GM23338 (cell line): ENCODE results near the gene CHCHD3. TPM values are rescaled to one million over a fixed set of nuclear protein-coding genes. Genes with fewer than 3 reads are reported as not detected.

ENCODE experiments used
- ATAC-seq: fragments of 200-7000 bp; cut with Tn5 transposase; 3 replicates; pipeline ENCODE4 v1.9.1; 2020
- DNase-seq: peaks from one replicate; pipeline ENCODE4 v3.0.0-alpha.2; 2015; ENCODE audit warnings: low spot score
- H2AFZ ChIP-seq: fragments of 200-600 bp; sonication (generic); 2 replicates; pipeline ENCODE4 v1.8.0; 2016; ENCODE audit warnings: antibody characterized with exemption, mild to moderate bottlenecking, moderate library complexity
- H3F3A ChIP-seq: fragments of 200-600 bp; sonication (generic); replicated peaks from 2 replicates; pipeline ENCODE4 v1.8.0; 2017; ENCODE audit warnings: antibody characterized with exemption, mixed run types, low read depth
- H3K27ac ChIP-seq: fragments of 200-600 bp; sonication (generic); 2 replicates; pipeline ENCODE4 v1.6.1; 2016; ENCODE audit warnings: low read depth
- H3K27me3 ChIP-seq: fragments of 200-600 bp; sonication (generic); 2 replicates; pipeline ENCODE4 v1.8.0; 2016; ENCODE audit warnings: mild to moderate bottlenecking, mixed run types, moderate library complexity; ENCODE audit not compliant: insufficient read depth
- H3K36me3 ChIP-seq: fragments of 200-600 bp; sonication (generic); 2 replicates; pipeline ENCODE4 v1.8.0; 2016; ENCODE audit warnings: mild to moderate bottlenecking; ENCODE audit not compliant: insufficient read depth
- H3K4me1 ChIP-seq: fragments of 200-600 bp; sonication (generic); 2 replicates; pipeline ENCODE4 v1.8.0; 2016; ENCODE audit warnings: mild to moderate bottlenecking, moderate library complexity; ENCODE audit not compliant: insufficient read depth
- H3K4me2 ChIP-seq: fragments of 200-600 bp; sonication (generic); 2 replicates; pipeline ENCODE4 v1.7.1; 2017; ENCODE audit warnings: mixed run types
- H3K4me3 ChIP-seq: fragments of 200-600 bp; sonication (generic); 2 replicates; pipeline ENCODE4 v1.6.1; 2016; ENCODE audit warnings: mixed run types
- H3K79me2 ChIP-seq: fragments of 200-600 bp; sonication (generic); replicated peaks from 2 replicates; pipeline ENCODE4 v1.8.0; 2017; ENCODE audit warnings: mild to moderate bottlenecking; ENCODE audit not compliant: insufficient read depth
- H3K9me2 ChIP-seq: fragments of 200-600 bp; sonication (generic); 2 replicates; pipeline ENCODE4 v1.8.0; 2017; ENCODE audit not compliant: insufficient read depth
- H4K20me1 ChIP-seq: fragments of 200-600 bp; sonication (generic); replicated peaks from 2 replicates; pipeline ENCODE4 v1.8.0; 2017; ENCODE audit warnings: mild to moderate bottlenecking; ENCODE audit not compliant: insufficient read depth
- H3K27ac Mint-ChIP-seq: 2 replicates; pipeline ENCODE4 v1.8.0; 2020; ENCODE audit warnings: inconsistent platforms, mild to moderate bottlenecking, moderate library complexity, mixed read lengths
- H3K27me3 Mint-ChIP-seq: 3 replicates; pipeline ENCODE4 v1.8.0; 2022; ENCODE audit warnings: low read depth, mild to moderate bottlenecking, moderate library complexity, mixed read lengths, inconsistent platforms; ENCODE audit not compliant: insufficient read depth, poor library complexity
- H3K36me3 Mint-ChIP-seq: 3 replicates; pipeline ENCODE4 v1.8.0; 2021; ENCODE audit warnings: low read depth, mild to moderate bottlenecking, inconsistent platforms, moderate library complexity, mixed read lengths
- H3K4me1 Mint-ChIP-seq: 3 replicates; pipeline ENCODE4 v1.8.0; 2020; ENCODE audit warnings: mild to moderate bottlenecking, inconsistent platforms, mixed read lengths
- H3K4me3 Mint-ChIP-seq: 3 replicates; pipeline ENCODE4 v1.8.0; 2021; ENCODE audit warnings: moderate library complexity, mild to moderate bottlenecking, inconsistent platforms, mixed read lengths
- H3K9me3 Mint-ChIP-seq: 3 replicates; pipeline ENCODE4 v1.8.0; 2020; ENCODE audit warnings: moderate library complexity, mild to moderate bottlenecking, inconsistent platforms, mixed read lengths
- ETS1 ChIP-seq: IDR thresholded peaks from 2 replicates; pipeline ENCODE4 v1.6.1; 2016; ENCODE audit warnings: antibody characterized with exemption
- EZH2phosphoT487 ChIP-seq: fragments of 200-600 bp; sonication (generic); IDR thresholded peaks from one replicate; pipeline ENCODE4 v1.8.1; 2018; ENCODE audit warnings: antibody characterized with exemption; ENCODE audit not compliant: unreplicated experiment
- JUNB ChIP-seq: IDR thresholded peaks from one replicate; pipeline ENCODE4 v1.6.1; 2016; ENCODE audit warnings: antibody characterized with exemption; ENCODE audit not compliant: unreplicated experiment
- NANOG ChIP-seq: IDR thresholded peaks from 2 replicates; pipeline ENCODE4 v1.6.1; 2016; ENCODE audit warnings: antibody characterized with exemption, borderline replicate concordance
- REST ChIP-seq: IDR thresholded peaks from one replicate; pipeline ENCODE4 v1.6.1; 2018; ENCODE audit warnings: antibody characterized with exemption; ENCODE audit not compliant: unreplicated experiment
- STAT1 ChIP-seq: IDR thresholded peaks from one replicate; pipeline ENCODE4 v1.6.1; 2016; ENCODE audit warnings: antibody characterized with exemption; ENCODE audit not compliant: unreplicated experiment
- polyA plus RNA-seq: library from polyadenylated mRNA; unstranded; fragments of >200 nt; fragmentation: Nextera tagmentation; extraction: Ambion mirVana; gene quantifications from 2 replicates; pipeline ENCODE4 v1.2.1, GENCODE V29; 2016
- total RNA-seq: library from RNA; depleted of rRNA; stranded (reverse); fragments of >200 nt; shearing (Covaris generic); gene quantifications from 2 replicates; pipeline ENCODE4 v1.2.3, GENCODE V29; 2014

CHCHD3 gene
- total and polyA plus RNA-seq, 2 experiments from 2014 or later = 107 to 131 TPM

DNA sequence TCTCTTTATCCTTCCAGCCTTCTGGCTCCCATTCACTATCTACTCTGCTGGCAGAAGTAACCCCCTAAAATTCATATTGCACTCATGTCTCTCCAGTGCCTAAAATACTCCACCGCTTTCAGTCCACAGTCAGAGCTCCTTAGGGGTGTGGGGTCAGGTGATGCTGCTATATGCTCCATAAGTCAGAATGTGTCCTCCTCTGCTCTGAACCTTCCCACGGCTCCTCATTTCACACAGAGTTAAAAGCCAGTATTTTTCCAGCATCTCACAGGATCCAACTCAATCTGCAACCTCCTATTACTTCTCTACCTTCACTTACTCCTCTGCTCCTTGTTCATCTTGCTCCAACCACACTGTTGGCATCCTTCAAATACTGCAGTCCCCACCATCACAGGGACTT is 31.1 kb upstream of the CHCHD3 start (continued):
- TF ChIP-seq REST (no peak), NANOG (no peak), ETS1 (no peak)

GRCh38 chr7:133112335-133112734 is 30.4 kb upstream of the CHCHD3 start:
- Mint-ChIP-seq H3K9me3 (peaks cover 17% of the 10 kb centered on the region), H3K4me1 (peaks cover 12% of the 10 kb centered on the region)
- peaks cover 14% of the 10 kb centered on the region for H3K4me1 ChIP-seq

More at GRCh38 chr7:133112335-133112734, 30.4 kb upstream of the CHCHD3 start:
- Histone ChIP-seq H3K36me3 (no peaks in the 10 kb centered on the region; the same call in 1 of the 2 replicates), H2AFZ (no peak overlapping the region), H3F3A (no peaks in the 10 kb centered on the region), H3K27ac (no peak overlapping the region), H3K27me3 (no peaks in the 10 kb centered on the region), H3K9me2 (0 out of 2 replicates have a peak, but pooled peaks cover 7% of the 10 kb centered on the region), H3K79me2 (no peaks in the 10 kb centered on the region), H3K4me3 (no peak overlapping the region), H4K20me1 (no peaks in the 10 kb centered on the region), H3K4me2 (no peak overlapping the region)
- no peak for ATAC-seq
- DNase-seq = no peak
- Mint-ChIP-seq H3K4me3 (no peak overlapping the region), H3K36me3 (peaks cover 7% of the 10 kb centered on the region; the same call in 1 of the 3 replicates), H3K27me3 (no peaks in the 10 kb centered on the region), H3K27ac (no peak overlapping the region)
- TF ChIP-seq EZH2phosphoT487 (no peak), JUNB (no peak), STAT1 (no peak), REST (no peak)
